Lung (tissue), 12 donors: ENCODE measurements around the gene TSPAN5. TPM values are rescaled to one million over a fixed set of nuclear protein-coding genes. Genes with fewer than 3 reads are reported as not detected.
A peak's percentile ranks its signal among the peaks of the same experiment; 100 is the strongest.

ENCODE experiments used
- ATAC-seq: fragments of 200-7000 bp; cut with Tn5 transposase; one replicate; pipeline ENCODE4 v1.9.1; 2020; ENCODE audit warnings: moderate number of reproducible peaks; ENCODE audit not compliant: insufficient read depth, low FRiP score
- DNase-seq, 3 donors: peaks; one replicate each; pipeline ENCODE4 v3.0.0-alpha.2; 2013 to 2017
- H3K27ac ChIP-seq, 2 donors: one replicate each; pipeline ENCODE4 v1.5.1; 2013; ENCODE audit warnings: mild to moderate bottlenecking in 2 of 2, moderate library complexity in 2 of 2, control low read depth in 1 of 2, inconsistent platforms in 1 of 2, low read depth in 1 of 2, low read length in 1 of 2
- H3K27me3 ChIP-seq, 3 donors: one replicate each; pipeline ENCODE4 v1.5.1; 2013; ENCODE audit warnings: low read length in 2 of 3; ENCODE audit not compliant: control insufficient read depth in 3 of 3, insufficient read depth in 3 of 3
- H3K36me3 ChIP-seq, 4 donors: one replicate each; pipeline ENCODE4 v1.5.1; 2013; ENCODE audit warnings: low read length in 4 of 4, mild to moderate bottlenecking in 1 of 4, moderate library complexity in 1 of 4; ENCODE audit not compliant: control insufficient read depth in 4 of 4, insufficient read depth in 4 of 4
- H3K4me1 ChIP-seq, 5 donors: one replicate each; pipeline ENCODE4 v1.5.1; 2013; ENCODE audit warnings: low read length in 5 of 5, mild to moderate bottlenecking in 2 of 5, moderate library complexity in 1 of 5; ENCODE audit not compliant: control insufficient read depth in 5 of 5, insufficient read depth in 5 of 5
- H3K4me3 ChIP-seq: one replicate; pipeline ENCODE4 v1.5.1; 2013; ENCODE audit warnings: mild to moderate bottlenecking, control low read depth, moderate library complexity
- H3K9ac ChIP-seq, 2 donors: one replicate each; pipeline ENCODE4 v1.5.1; 2013; ENCODE audit warnings: low read length in 2 of 2, control low read depth in 1 of 2; ENCODE audit not compliant: insufficient read depth in 1 of 2
- H3K9me3 ChIP-seq, 4 donors: one replicate each; pipeline ENCODE4 v1.5.1; 2013; ENCODE audit warnings: low read length in 3 of 4, mild to moderate bottlenecking in 1 of 4, moderate library complexity in 1 of 4; ENCODE audit not compliant: control insufficient read depth in 4 of 4, insufficient read depth in 3 of 4
- CTCF ChIP-seq: IDR thresholded peaks from 2 replicates; pipeline ENCODE4 v1.5.1; 2012; ENCODE audit warnings: mild to moderate bottlenecking; ENCODE audit errors: control extremely low read depth, extremely low read depth
- WGBS, 2 donors: extraction: QIAGEN DNeasy Blood & Tissue Kit; methylation state at CpG; one replicate each; pipeline ENCODE4 v1.1.7; 2013; 5-methylcytosine and 5-hydroxymethylcytosine counted together
- polyA plus RNA-seq, 2 donors: library from polyadenylated mRNA; stranded (reverse); fragments of 200-250 nt; gene quantifications; one replicate each; pipeline ENCODE4 v1.2.1, GENCODE V29; 2013
- total RNA-seq, 2 donors: library from RNA; depleted of rRNA in 1 of 2; stranded (reverse); fragments of >200 nt in 1 of 2; gene quantifications; one replicate each; pipeline ENCODE4 v1.2.1, GENCODE V29; 2014 to 2021
- donor health status: control.
- donor health status: control.
- donor health status: Bipolar disorder and iron deficiency.
- donor health status: healthy.
- donor health status: DM: yes; HTN: yes; CAD: no.

Gene TSPAN5
- total and polyA plus RNA-seq, 4 donors, result 1.8 to 24.5 (median 6.3) TPM

GRCh38 chr4:98604723-98605122 lies 53.7 kb downstream of the TSPAN5 start:
- DNase-seq (no peak), ATAC-seq (no peak)
- Histone ChIP-seq H3K4me3 (no peak overlapping the region), H3K9ac (no peak overlapping the region), H3K27ac (no peak overlapping the region), H3K27me3 (no peaks in the 10 kb centered on the region), H3K36me3 (no peaks in the 10 kb centered on the region), H3K4me1 (peaks cover 0 to 4% (median 0%) of the 10 kb centered on the region in 5 donors), H3K9me3 (peaks cover 0 to 14% (median 0%) of the 10 kb centered on the region in 4 donors)
- WGBS, 2 donors, result 96 to 98% methylated on average over 1 of the region's 1 CpG
- no peak for TF ChIP-seq CTCF

DNA sequence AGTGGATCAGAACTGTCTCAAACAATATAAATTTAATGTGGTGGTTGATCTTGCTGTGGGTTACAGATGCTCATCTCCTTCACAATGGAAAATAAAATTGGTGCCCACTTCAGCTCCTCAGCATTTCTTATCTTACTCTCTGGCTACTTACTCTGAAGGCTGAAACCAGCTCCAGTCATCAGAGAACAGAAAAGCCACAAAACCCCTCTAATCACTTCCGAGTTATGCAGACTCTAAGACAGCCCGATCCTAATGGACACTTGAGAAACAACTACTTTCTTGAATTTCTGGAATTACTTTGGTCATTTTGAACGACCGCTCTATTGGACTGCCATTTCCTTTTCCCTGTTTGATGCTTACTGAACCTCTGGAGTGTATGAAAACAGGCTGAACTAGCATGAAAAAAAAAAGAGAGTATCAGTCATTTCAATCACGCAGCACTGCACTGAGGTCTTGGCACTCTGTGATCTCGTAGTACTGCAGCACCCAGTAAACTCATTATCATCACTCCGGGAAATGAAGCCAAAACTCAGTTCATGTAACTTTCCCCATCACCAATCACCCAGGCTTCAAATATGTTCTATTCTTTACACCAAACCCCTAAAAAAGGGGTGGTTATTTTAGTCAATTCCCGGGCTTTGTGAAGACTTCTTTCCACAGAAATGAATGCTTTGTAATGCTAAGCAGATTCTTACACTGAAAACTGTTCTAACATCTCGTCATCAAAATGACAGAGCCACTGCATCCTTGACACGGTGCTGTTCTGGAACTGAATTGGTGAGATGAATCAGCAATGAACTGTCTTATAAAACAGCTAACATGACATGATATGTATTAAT lies 54.5 kb downstream of the TSPAN5 start:
- TF ChIP-seq CTCF, result no peak
- Histone ChIP-seq H3K36me3 (no peaks in the 10 kb centered on the region), H3K27ac (no peak overlapping the region), H3K9me3 (peaks cover 0 to 14% (median 0%) of the 10 kb centered on the region in 4 donors), H3K9ac (no peak overlapping the region), H3K4me3 (no peak overlapping the region), H3K27me3 (no peaks in the 10 kb centered on the region), H3K4me1 (peaks cover 0 to 4% (median 0%) of the 10 kb centered on the region in 5 donors)
- WGBS, 2 donors, result 65 to 78% methylated on average over 10 of the region's 10 CpGs
- ATAC-seq, result no peak
- DNase-seq, result peak in 1 of 3 donors; percentile 21

GRCh38 chr4:98602270-98602669 lies 56.1 kb downstream of the TSPAN5 start:
- H3K4me1 ChIP-seq, result peaks cover 0 to 4% (median 0%) of the 10 kb centered on the region in 5 donors
- no peak for DNase-seq
- no peak for ATAC-seq
- H3K27me3 ChIP-seq, result no peaks in the 10 kb centered on the region
- H3K27ac ChIP-seq, result no peak overlapping the region
- no peaks in the 10 kb centered on the region for H3K36me3 ChIP-seq
- TF ChIP-seq CTCF, result no peak
- no peak overlapping the region for H3K4me3 ChIP-seq
- 71 to 81% methylated on average over 1 of the region's 1 CpG for WGBS, 2 donors
- H3K9me3 ChIP-seq, result peaks cover 0 to 14% (median 0%) of the 10 kb centered on the region in 4 donors
- no peak overlapping the region for H3K9ac ChIP-seq
